Measurements from ENCODE around the gene IPP.
"Not testable (repeated sequence)": the region's sequence is repeated elsewhere in the genome, so short reads cannot be mapped to it uniquely, and the experiment has no call there.

Gene IPP

DNA sequence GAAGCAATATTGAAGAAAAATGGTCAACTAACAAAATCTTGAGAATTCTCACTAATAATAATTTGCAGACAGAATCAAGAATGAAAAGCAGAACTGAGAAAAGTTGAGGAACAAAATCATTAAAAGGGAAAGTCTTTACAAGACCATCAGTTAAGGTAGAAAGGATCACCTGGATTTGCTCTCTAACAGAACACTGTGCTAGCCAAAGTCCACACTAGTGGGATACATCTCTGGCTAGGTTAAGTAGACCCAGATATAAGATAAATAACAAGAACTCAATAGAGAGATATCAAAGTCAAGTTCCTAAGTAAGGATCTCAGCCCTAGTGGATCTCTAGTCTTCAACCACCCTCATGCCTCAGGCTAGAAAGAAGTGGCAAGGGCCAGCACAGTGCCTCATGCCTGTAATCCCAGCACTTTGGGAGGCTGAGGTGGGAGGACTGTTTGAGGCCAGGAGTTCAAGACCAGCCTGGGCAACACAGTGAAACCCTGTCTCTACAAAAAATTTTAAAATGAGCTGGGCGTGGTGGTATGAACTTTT, 19.6 kb downstream of the IPP start:
- Histone ChIP-seq H2AFZ (no peak overlapping the region), H3K4me1 (no peaks in the 10 kb centered on the region), H3K9ac (no peak overlapping the region), H3K27ac (no peak overlapping the region), H3K27me3 (ENCODE audit: control insufficient read depth, insufficient read depth, low read length) (no peaks in the 10 kb centered on the region), H3K79me2 (no peaks in the 10 kb centered on the region), H3K4me3 (ENCODE audit: low read depth, low read length) (no peak overlapping the region), H3K4me2 (ENCODE audit: low read length) (no peak overlapping the region), H3K36me3 (ENCODE audit: control insufficient read depth, insufficient read depth, low read length) (no peaks in the 10 kb centered on the region), H3K9me3 (ENCODE audit: control insufficient read depth, low read length) (no peaks in the 10 kb centered on the region)
- TF ChIP-seq, protein P1, sequence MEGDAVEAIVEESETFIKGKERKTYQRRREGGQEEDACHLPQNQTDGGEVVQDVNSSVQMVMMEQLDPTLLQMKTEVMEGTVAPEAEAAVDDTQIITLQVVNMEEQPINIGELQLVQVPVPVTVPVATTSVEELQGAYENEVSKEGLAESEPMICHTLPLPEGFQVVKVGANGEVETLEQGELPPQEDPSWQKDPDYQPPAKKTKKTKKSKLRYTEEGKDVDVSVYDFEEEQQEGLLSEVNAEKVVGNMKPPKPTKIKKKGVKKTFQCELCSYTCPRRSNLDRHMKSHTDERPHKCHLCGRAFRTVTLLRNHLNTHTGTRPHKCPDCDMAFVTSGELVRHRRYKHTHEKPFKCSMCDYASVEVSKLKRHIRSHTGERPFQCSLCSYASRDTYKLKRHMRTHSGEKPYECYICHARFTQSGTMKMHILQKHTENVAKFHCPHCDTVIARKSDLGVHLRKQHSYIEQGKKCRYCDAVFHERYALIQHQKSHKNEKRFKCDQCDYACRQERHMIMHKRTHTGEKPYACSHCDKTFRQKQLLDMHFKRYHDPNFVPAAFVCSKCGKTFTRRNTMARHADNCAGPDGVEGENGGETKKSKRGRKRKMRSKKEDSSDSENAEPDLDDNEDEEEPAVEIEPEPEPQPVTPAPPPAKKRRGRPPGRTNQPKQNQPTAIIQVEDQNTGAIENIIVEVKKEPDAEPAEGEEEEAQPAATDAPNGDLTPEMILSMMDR (IDR thresholded peaks at IDR 0.05) = no peak

GRCh38 chr1:45730075-45730779, 20.2 kb downstream of the IPP start:
- Histone ChIP-seq H3K4me3 (ENCODE audit: low read depth, low read length) (no peak overlapping the region), H3K4me1 (no peaks in the 10 kb centered on the region), H2AFZ (no peak overlapping the region), H3K9ac (no peak overlapping the region), H3K9me3 (ENCODE audit: control insufficient read depth, low read length) (no peaks in the 10 kb centered on the region), H3K79me2 (no peaks in the 10 kb centered on the region), H3K4me2 (ENCODE audit: low read length) (no peak overlapping the region), H3K27ac (no peak overlapping the region), H3K36me3 (ENCODE audit: control insufficient read depth, insufficient read depth, low read length) (no peaks in the 10 kb centered on the region), H3K27me3 (ENCODE audit: control insufficient read depth, insufficient read depth, low read length) (no peaks in the 10 kb centered on the region)
- TF ChIP-seq, protein P1 (IDR thresholded peaks at IDR 0.05) = no peak

GRCh38 chr1:45726007-45726406, 24.4 kb downstream of the IPP start:
- not testable (repeated sequence) for H3K4me3 ChIP-seq (ENCODE audit: low read depth, low read length); H2AFZ ChIP-seq; H3K4me1 ChIP-seq; H3K9me3 ChIP-seq (ENCODE audit: control insufficient read depth, low read length); H3K27ac ChIP-seq; H3K4me2 ChIP-seq (ENCODE audit: low read length); H3K27me3 ChIP-seq (ENCODE audit: control insufficient read depth, insufficient read depth, low read length); H3K9ac ChIP-seq; H3K79me2 ChIP-seq; H3K36me3 ChIP-seq (ENCODE audit: control insufficient read depth, insufficient read depth, low read length)

GRCh38 chr1:45723248-45723930, 27.1 kb downstream of the IPP start:
- no peak overlapping the region for H2AFZ ChIP-seq
- no peaks in the 10 kb centered on the region for H3K4me1 ChIP-seq
- H3K4me3 ChIP-seq (ENCODE audit: low read depth, low read length) = no peak overlapping the region
- TF ChIP-seq, protein P1 (IDR thresholded peaks at IDR 0.05) = no peak
- no peaks in the 10 kb centered on the region for H3K36me3 ChIP-seq (ENCODE audit: control insufficient read depth, insufficient read depth, low read length)
- H3K27me3 ChIP-seq (ENCODE audit: control insufficient read depth, insufficient read depth, low read length) = no peaks in the 10 kb centered on the region
- no peak overlapping the region for H3K27ac ChIP-seq
- H3K9ac ChIP-seq = no peak overlapping the region
- no peaks in the 10 kb centered on the region for H3K9me3 ChIP-seq (ENCODE audit: control insufficient read depth, low read length)
- no peaks in the 10 kb centered on the region for H3K79me2 ChIP-seq
- H3K4me2 ChIP-seq (ENCODE audit: low read length) = no peak overlapping the region

GRCh38 chr1:45722809-45723208, 27.6 kb downstream of the IPP start:
- no peaks in the 10 kb centered on the region for H3K36me3 ChIP-seq (ENCODE audit: control insufficient read depth, insufficient read depth, low read length)
- no peaks in the 10 kb centered on the region for H3K79me2 ChIP-seq
- TF ChIP-seq, protein P1 (IDR thresholded peaks at IDR 0.05) = no peak
- H3K9ac ChIP-seq = no peak overlapping the region
- no peaks in the 10 kb centered on the region for H3K9me3 ChIP-seq (ENCODE audit: control insufficient read depth, low read length)
- H3K27ac ChIP-seq = no peak overlapping the region
- H2AFZ ChIP-seq = no peak overlapping the region
- no peaks in the 10 kb centered on the region for H3K27me3 ChIP-seq (ENCODE audit: control insufficient read depth, insufficient read depth, low read length)
- H3K4me2 ChIP-seq (ENCODE audit: low read length) = no peak overlapping the region
- H3K4me1 ChIP-seq = no peaks in the 10 kb centered on the region
- H3K4me3 ChIP-seq (ENCODE audit: low read depth, low read length) = no peak overlapping the region
